Natural killer cell (primary cell): ENCODE results near the gene NCS1. TPM values are rescaled to one million over a fixed set of nuclear protein-coding genes. Genes with fewer than 3 reads are reported as not detected.
"Not testable (repeated sequence)": the region's sequence is repeated elsewhere in the genome, so short reads cannot be mapped to it uniquely, and the experiment has no call there.

Experiments
- ATAC-seq, 3 donors: fragments of 150-1000 bp in 2 of 3; fragments of 200-7000 bp in 1 of 3; cut with Tn5 transposase; 1 replicate in 1 of 3; 2 replicates in 2 of 3; pipeline ENCODE4 v1.10.0; 2021; ENCODE audit warnings: mild to moderate bottlenecking in 2 of 3, moderate library complexity in 2 of 3
- DNase-seq, 2 donors: peaks; one replicate each; pipeline versions ENCODE4 v3.0.0 to v3.0.0-alpha.2; 2013 to 2021; ENCODE audit warnings: mixed read lengths in 1 of 2
- H3K27ac ChIP-seq: one replicate; pipeline ENCODE4 v1.5.1; 2013; ENCODE audit warnings: mild to moderate bottlenecking, low read length
- H3K27me3 ChIP-seq: one replicate; pipeline ENCODE4 v1.6.1; 2013; ENCODE audit warnings: low read length; ENCODE audit not compliant: control insufficient read depth, insufficient read depth
- H3K36me3 ChIP-seq: one replicate; pipeline ENCODE4 v1.6.1; 2013; ENCODE audit warnings: low read length; ENCODE audit not compliant: control insufficient read depth, insufficient read depth
- H3K4me1 ChIP-seq: one replicate; pipeline ENCODE4 v1.6.1; 2013; ENCODE audit warnings: low read length; ENCODE audit not compliant: control insufficient read depth, insufficient read depth
- H3K4me3 ChIP-seq: one replicate; pipeline ENCODE4 v1.5.1; 2013; ENCODE audit warnings: low read length
- H3K9me3 ChIP-seq: one replicate; pipeline ENCODE4 v1.6.1; 2013; ENCODE audit warnings: low read length; ENCODE audit not compliant: control insufficient read depth, insufficient read depth
- H3K27ac Mint-ChIP-seq, 2 donors: one replicate each; pipeline ENCODE4 v1.8.0; 2022; ENCODE audit warnings: mild to moderate bottlenecking in 2 of 2, mixed read lengths in 2 of 2, moderate library complexity in 1 of 2
- H3K27me3 Mint-ChIP-seq, 2 donors: one replicate each; pipeline ENCODE4 v1.8.0; 2022; ENCODE audit warnings: low read depth in 2 of 2, mixed read lengths in 2 of 2
- H3K36me3 Mint-ChIP-seq: one replicate; pipeline ENCODE4 v1.8.0; 2022; ENCODE audit warnings: mixed read lengths
- H3K4me1 Mint-ChIP-seq, 2 donors: one replicate each; pipeline ENCODE4 v1.8.0; 2022; ENCODE audit warnings: mixed read lengths in 2 of 2
- H3K4me3 Mint-ChIP-seq: one replicate; pipeline ENCODE4 v1.8.0; 2022; ENCODE audit warnings: mild to moderate bottlenecking, moderate library complexity, mixed read lengths
- H3K9me3 Mint-ChIP-seq, 2 donors: one replicate each; pipeline ENCODE4 v1.8.0; 2022; ENCODE audit warnings: mixed read lengths in 2 of 2
- CTCF ChIP-seq: fragments of 200-600 bp; IDR thresholded peaks from one replicate; pipeline ENCODE4 v1.8.0; 2022; ENCODE audit warnings: antibody characterized with exemption
- WGBS: methylation state at CpG from one replicate; pipeline ENCODE4 v1.1.7; 2013; ENCODE audit warnings: missing lambda C conversion rate; ENCODE audit not compliant: insufficient coverage; 5-methylcytosine and 5-hydroxymethylcytosine counted together
- intact Hi-C: fragments of 100-400 bp; cut with micrococcal nuclease; formaldehyde crosslinking; loops from one replicate; pipeline ENCODE4 v1.14.2; 2022
- total RNA-seq, 4 donors: library from RNA; stranded (reverse); fragments of 120-200 nt in 1 of 4; gene quantifications; one replicate each; pipeline versions ENCODE4 v1.2.3 to v1.2.4, GENCODE V29; 2013 to 2022

NCS1 gene
- total RNA-seq, 3 donors from 2014 or later (not counting 1 experiment from before 2014, with no cell fraction given) = 1.4 to 2.4 (median 1.5) TPM

- peaks cover 3 to 8% of the 10 kb centered on the region in 2 donors for H3K27me3 Mint-ChIP-seq
- no peak overlapping the region for H3K4me3 Mint-ChIP-seq
- no peak for ATAC-seq
- no peaks in the 10 kb centered on the region for H3K9me3 ChIP-seq
- no peaks in the 10 kb centered on the region for H3K36me3 ChIP-seq
- peaks cover 0 to 2% of the 10 kb centered on the region in 2 donors for H3K9me3 Mint-ChIP-seq
- intact Hi-C loops = no loop called here
- DNase-seq = no peak
- TF ChIP-seq CTCF = no peak
- H3K36me3 Mint-ChIP-seq = no peaks in the 10 kb centered on the region
- H3K4me1 ChIP-seq = no peaks in the 10 kb centered on the region
- H3K27me3 ChIP-seq = no peaks in the 10 kb centered on the region
- no peaks in the 10 kb centered on the region for H3K4me1 Mint-ChIP-seq
- WGBS = 87% methylated on average over 11 of the region's 11 CpGs
- no peak overlapping the region for H3K4me3 ChIP-seq
- no peak overlapping the region for H3K27ac ChIP-seq
- no peak overlapping the region for H3K27ac Mint-ChIP-seq
These were observed 104.8 kb downstream of the NCS1 start for GRCh38 chr9:130276955-130277354.

- H3K4me1 ChIP-seq, intact Hi-C loops, H3K4me3 ChIP-seq, H3K36me3 Mint-ChIP-seq, H3K27me3 Mint-ChIP-seq, H3K9me3 ChIP-seq, H3K9me3 Mint-ChIP-seq, DNase-seq, H3K27ac ChIP-seq, ATAC-seq, H3K27ac Mint-ChIP-seq, H3K36me3 ChIP-seq, H3K4me3 Mint-ChIP-seq, H3K4me1 Mint-ChIP-seq, H3K27me3 ChIP-seq: not testable (repeated sequence)
- 100% methylated on average over 1 of the region's 1 CpG for WGBS
These were observed 105.3 kb downstream of the NCS1 start for GRCh38 chr9:130277525-130277924.

- WGBS = 78% methylated on average over 4 of the region's 4 CpGs
These were observed 111.5 kb downstream of the NCS1 start for GRCh38 chr9:130283539-130284248.

GRCh38 chr9:130284249-130284625 is 112.0 kb downstream of the NCS1 start:
- no peak for TF ChIP-seq CTCF
- no peak for ATAC-seq
- WGBS = 79% methylated on average over 10 of the region's 10 CpGs
- Histone ChIP-seq H3K36me3 (no peaks in the 10 kb centered on the region), H3K4me1 (no peaks in the 10 kb centered on the region), H3K9me3 (no peaks in the 10 kb centered on the region), H3K27ac (no peak overlapping the region), H3K27me3 (no peaks in the 10 kb centered on the region), H3K4me3 (no peak overlapping the region)
- no peaks in the 10 kb centered on the region for H3K36me3 Mint-ChIP-seq
- intact Hi-C loops = no loop called here
- no peak overlapping the region for H3K27ac Mint-ChIP-seq
- no peak overlapping the region for H3K4me3 Mint-ChIP-seq
- peaks cover 0 to 4% of the 10 kb centered on the region in 2 donors for H3K4me1 Mint-ChIP-seq
- peaks cover 9 to 23% of the 10 kb centered on the region in 2 donors for H3K27me3 Mint-ChIP-seq
- no peak for DNase-seq
- H3K9me3 Mint-ChIP-seq = no peaks in the 10 kb centered on the region

More at GRCh38 chr9:130283539-130284248, 111.5 kb downstream of the NCS1 start:
- H3K9me3 ChIP-seq = no peaks in the 10 kb centered on the region
- H3K27me3 ChIP-seq = no peaks in the 10 kb centered on the region
- intact Hi-C loops = no loop called here
- no peaks in the 10 kb centered on the region for H3K9me3 Mint-ChIP-seq
- no peak overlapping the region for H3K4me3 Mint-ChIP-seq
- H3K4me1 ChIP-seq = no peaks in the 10 kb centered on the region
- peaks cover 0 to 4% of the 10 kb centered on the region in 2 donors for H3K4me1 Mint-ChIP-seq
- H3K36me3 ChIP-seq = no peaks in the 10 kb centered on the region
- no peak for DNase-seq
- no peak for TF ChIP-seq CTCF
- no peak overlapping the region for H3K27ac ChIP-seq
- H3K4me3 ChIP-seq = no peak overlapping the region
- no peak for ATAC-seq
- peaks cover 4 to 23% of the 10 kb centered on the region in 2 donors for H3K27me3 Mint-ChIP-seq
- no peaks in the 10 kb centered on the region for H3K36me3 Mint-ChIP-seq
- H3K27ac Mint-ChIP-seq = no peak overlapping the region
